Endothelial cell of hepatic sinusoid (primary cell): Measurements from ENCODE around the gene ZNF462.

Experiments used
- in situ Hi-C: cut with HindIII; loops from 2 replicates; pipeline ENCODE4 v1.10.0; 2017; ENCODE audit warnings: low sequenced_read_pairs

The ZNF462 gene, protein sequence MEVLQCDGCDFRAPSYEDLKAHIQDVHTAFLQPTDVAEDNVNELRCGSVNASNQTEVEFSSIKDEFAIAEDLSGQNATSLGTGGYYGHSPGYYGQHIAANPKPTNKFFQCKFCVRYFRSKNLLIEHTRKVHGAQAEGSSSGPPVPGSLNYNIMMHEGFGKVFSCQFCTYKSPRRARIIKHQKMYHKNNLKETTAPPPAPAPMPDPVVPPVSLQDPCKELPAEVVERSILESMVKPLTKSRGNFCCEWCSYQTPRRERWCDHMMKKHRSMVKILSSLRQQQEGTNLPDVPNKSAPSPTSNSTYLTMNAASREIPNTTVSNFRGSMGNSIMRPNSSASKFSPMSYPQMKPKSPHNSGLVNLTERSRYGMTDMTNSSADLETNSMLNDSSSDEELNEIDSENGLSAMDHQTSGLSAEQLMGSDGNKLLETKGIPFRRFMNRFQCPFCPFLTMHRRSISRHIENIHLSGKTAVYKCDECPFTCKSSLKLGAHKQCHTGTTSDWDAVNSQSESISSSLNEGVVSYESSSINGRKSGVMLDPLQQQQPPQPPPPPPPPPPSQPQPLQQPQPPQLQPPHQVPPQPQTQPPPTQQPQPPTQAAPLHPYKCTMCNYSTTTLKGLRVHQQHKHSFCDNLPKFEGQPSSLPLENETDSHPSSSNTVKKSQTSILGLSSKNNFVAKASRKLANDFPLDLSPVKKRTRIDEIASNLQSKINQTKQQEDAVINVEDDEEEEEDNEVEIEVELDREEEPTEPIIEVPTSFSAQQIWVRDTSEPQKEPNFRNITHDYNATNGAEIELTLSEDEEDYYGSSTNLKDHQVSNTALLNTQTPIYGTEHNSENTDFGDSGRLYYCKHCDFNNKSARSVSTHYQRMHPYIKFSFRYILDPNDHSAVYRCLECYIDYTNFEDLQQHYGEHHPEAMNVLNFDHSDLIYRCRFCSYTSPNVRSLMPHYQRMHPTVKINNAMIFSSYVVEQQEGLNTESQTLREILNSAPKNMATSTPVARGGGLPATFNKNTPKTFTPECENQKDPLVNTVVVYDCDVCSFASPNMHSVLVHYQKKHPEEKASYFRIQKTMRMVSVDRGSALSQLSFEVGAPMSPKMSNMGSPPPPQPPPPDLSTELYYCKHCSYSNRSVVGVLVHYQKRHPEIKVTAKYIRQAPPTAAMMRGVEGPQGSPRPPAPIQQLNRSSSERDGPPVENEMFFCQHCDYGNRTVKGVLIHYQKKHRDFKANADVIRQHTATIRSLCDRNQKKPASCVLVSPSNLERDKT (N-terminal part only)

DNA sequence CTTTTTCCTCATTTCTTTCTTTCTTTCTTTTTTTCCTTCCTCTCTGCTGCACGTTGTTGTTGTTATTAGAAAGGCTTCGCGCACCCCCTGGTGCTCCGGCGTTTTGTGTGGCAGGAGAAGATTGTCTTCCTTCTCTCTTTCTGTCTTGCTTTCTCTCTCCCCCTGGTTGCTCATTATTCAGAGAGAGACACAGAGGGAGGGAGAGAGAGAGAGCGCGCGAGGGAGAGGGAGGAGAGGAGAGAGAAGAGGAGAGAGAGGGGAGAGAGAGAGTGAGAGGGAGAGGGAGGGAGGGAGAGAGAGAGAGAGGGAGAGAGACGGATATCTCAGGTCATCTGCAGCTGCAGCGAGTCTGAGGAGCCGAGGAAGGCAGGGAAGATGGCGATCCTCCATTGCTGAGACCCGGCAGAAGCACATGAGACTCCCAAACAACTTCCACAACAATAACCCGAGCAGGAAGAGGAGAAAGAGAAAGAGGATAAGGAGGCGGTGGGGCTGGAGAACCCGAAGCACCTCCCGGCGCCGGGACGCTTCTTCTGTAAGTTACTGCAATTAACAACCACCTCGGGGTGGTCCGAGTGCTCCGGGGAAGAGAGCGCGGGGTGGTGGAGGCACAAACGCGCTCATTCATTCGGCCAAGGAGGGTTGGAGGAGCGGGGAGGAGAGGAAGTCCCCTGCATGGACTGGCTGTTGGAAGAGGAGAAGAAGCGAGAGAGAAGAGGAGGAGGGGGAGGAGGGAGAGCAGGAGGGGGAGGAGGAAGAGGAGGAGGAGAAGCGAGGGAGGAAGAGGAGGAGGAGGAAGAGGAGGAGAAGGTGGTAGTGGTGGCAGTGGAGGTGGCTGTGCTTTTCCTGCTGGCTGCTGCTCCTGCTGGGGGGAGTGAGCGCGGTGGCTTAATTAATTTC, at the start of gene ZNF462:
Gene ZNF462, plus strand, starts transcription at position 346 of the 900 bp plus-strand sequence. CDS start 60,218 bp downstream, outside the sequence.
- in situ Hi-C loops = no loop called here

DNA sequence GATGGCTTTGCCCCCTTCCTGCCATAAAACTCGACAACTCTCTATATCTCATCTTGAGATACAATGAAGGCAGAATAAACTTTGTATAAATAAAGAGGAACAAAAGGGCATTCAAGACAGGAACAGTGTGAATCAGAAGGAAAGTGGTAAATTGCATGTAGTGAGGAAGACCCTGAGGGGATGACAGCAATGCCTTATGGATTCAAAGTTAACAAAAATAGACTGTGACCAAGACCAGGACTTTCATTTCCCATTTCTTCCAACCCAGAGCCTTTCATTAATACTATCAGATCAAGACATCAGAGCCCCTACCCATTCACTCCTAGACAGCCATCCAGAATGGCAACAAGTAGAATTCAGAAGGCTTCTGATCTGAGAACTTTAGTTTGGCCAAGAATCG, 46.4 kb upstream of the ZNF462 start:
- in situ Hi-C loops = loop anchor here (5.0 kb wide), 1 partner anchor 104 kb away; no protein-coding TSS in a partner anchor

DNA sequence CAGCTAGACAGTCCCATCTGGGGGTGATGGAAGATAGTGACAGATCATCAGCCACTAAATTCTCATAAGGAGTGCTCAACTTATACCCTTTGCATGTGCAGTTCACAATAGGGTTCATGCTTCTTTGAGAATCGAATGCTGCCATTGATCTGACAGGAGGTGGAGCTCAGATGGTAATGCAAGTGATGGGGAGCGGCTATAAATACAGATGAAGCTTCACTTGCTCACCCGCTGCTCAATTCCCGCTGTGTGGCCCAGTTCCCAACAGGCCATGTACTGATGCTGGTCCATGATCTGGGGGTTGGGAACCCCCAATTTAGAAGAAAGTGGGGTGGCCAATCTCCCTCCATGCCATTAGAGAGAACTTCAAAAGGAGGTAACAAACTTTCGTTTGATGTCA, 44.9 kb upstream of the ZNF462 start:
- in situ Hi-C loops = loop anchor here (5.0 kb wide), 1 partner anchor 106 kb away; no protein-coding TSS in a partner anchor

GRCh38 chr9:106820866-106821265, 42.1 kb upstream of the ZNF462 start:
- in situ Hi-C loops = no loop called here

GRCh38 chr9:106828070-106828469, 34.9 kb upstream of the ZNF462 start:
- in situ Hi-C loops = no loop called here

GRCh38 chr9:106828965-106829364, 34.0 kb upstream of the ZNF462 start:
- in situ Hi-C loops = no loop called here

GRCh38 chr9:106829666-106830408, 33.1 kb upstream of the ZNF462 start:
- in situ Hi-C loops = no loop called here

DNA sequence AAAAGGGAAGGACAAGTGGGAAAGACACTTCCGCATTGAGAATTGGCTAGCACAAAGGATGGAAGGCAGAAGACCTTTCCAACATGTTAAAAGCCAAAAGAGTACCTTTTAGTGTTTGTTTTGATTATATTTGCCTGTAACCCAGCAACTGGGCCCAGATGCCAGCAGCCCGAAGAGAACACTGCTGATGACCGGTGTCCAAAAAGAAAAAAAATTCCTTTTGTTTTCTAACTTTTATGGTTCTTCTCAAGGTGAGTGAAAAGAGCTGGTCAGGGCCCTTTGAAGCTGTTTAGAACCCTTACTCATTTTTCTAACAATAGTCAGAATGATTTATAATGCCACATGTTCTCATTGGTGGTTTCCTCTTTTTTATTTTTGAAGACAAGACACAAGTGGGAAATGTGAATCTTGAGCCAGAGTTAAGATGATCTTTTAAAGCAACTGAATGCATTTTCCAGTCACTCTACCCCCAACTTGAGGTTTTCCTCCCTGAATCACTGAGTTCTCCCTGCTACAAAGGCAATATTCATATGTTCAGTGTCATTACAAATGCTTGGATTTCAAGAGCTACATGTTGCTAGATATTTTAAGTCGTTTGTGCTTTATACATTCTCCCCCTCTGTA, 32.3 kb upstream of the ZNF462 start:
- in situ Hi-C loops = no loop called here

DNA sequence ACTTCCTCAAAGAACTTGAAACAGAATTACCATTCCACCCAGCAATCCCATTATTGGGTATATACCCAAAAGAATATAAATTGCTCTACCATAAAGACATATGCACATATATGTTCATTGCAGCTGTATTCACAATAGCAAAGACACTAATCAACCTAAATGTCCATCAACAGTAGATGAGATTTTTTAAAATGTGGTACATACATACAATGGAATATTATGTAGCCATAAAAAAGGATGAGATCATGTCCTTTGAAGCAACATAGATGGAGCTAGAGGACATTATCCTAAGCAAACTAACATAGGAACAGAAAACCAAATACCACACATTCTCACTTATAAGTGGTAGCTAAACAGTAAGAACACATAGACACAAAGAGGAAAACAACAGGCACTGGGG, 28.1 kb upstream of the ZNF462 start:
- in situ Hi-C loops = no loop called here

- in situ Hi-C loops = no loop called here
Measured at GRCh38 chr9:106835840-106836239, 27.1 kb upstream of the ZNF462 start.

DNA sequence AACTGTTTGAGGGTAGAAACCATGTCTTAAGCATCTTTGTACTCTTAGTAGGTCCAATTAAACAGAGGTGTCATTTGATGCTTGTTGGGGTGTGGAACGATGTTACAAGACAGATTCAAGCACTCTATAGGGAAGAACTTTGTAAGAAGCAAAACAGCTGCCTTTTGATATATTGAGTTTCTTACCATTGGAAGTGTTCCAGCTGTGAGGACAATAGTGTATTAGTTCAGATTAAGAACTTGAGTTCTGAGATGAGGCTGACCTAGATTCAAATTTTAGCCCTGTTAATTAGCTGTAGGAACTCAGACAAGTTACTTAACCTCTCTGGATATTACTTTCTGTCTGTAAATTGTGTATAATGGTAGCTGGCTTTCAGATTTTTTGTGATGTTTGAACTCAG, 19.6 kb upstream of the ZNF462 start:
- in situ Hi-C loops = no loop called here

DNA sequence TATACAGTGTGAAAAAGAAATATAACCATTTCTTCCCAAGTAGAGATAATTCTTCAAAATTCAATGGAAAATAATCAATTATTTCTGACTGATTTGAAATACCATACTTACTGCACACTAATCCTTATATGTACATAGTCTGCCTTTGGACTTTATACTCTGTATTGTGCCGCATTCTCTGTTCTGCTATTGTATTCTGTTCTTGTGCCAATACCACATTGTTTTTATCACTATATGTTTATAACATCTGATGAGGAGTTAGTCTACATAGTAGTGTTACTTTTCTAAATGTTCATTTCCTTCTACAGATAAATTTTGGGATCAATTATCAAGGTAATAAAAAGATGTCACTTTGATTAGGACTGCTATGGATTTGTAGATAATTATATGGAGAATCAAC, 16.7 kb upstream of the ZNF462 start:
- in situ Hi-C loops = no loop called here

GRCh38 chr9:106846857-106847256, 16.1 kb upstream of the ZNF462 start:
- in situ Hi-C loops = no loop called here

GRCh38 chr9:106851640-106852039, 11.3 kb upstream of the ZNF462 start:
- in situ Hi-C loops = loop anchor here (5.0 kb wide), 1 partner anchor 54 kb away; no protein-coding TSS in a partner anchor

GRCh38 chr9:106857811-106858470, 5.0 kb upstream of the ZNF462 start:
- in situ Hi-C loops = no loop called here

- in situ Hi-C loops = no loop called here
Measured at GRCh38 chr9:106859957-106860720, 2.8 kb upstream of the ZNF462 start.
